ENCODE measurements around the gene S1PR4.

S1PR4 gene

GRCh38 chr19:3203805-3204645, 25.5 kb downstream of the S1PR4 start:
- DNase-seq (ENCODE audit: low read depth) = no peak
- in situ Hi-C loops (cut with HindIII; ENCODE audit: low sequenced_read_pairs) = no loop called here
- no peak overlapping the region for H3K4me3 ChIP-seq (ENCODE audit: low read depth, low read length)
- no peak for TF ChIP-seq CTCF (IDR thresholded peaks at IDR 0.05; ENCODE audit: low read depth, low read length, missing control alignments)

GRCh38 chr19:3204646-3205275, 26.2 kb downstream of the S1PR4 start:
- no peak for TF ChIP-seq CTCF (IDR thresholded peaks at IDR 0.05; ENCODE audit: low read depth, low read length, missing control alignments)
- H3K4me3 ChIP-seq (ENCODE audit: low read depth, low read length) = no peak overlapping the region
- in situ Hi-C loops (cut with HindIII; ENCODE audit: low sequenced_read_pairs) = no loop called here
- DNase-seq (ENCODE audit: low read depth) = no peak

- no peak for TF ChIP-seq CTCF (IDR thresholded peaks at IDR 0.05; ENCODE audit: low read depth, low read length, missing control alignments)
- in situ Hi-C loops (cut with HindIII; ENCODE audit: low sequenced_read_pairs) = no loop called here
- DNase-seq (ENCODE audit: low read depth) = no peak
- H3K4me3 ChIP-seq (ENCODE audit: low read depth, low read length) = no peak overlapping the region
Measured at GRCh38 chr19:3206216-3206953, 27.8 kb downstream of the S1PR4 start.

GRCh38 chr19:3207461-3208242, 29.1 kb downstream of the S1PR4 start:
- in situ Hi-C loops (cut with HindIII; ENCODE audit: low sequenced_read_pairs) = no loop called here
- DNase-seq (ENCODE audit: low read depth) = no peak
- TF ChIP-seq CTCF (IDR thresholded peaks at IDR 0.05; ENCODE audit: low read depth, low read length, missing control alignments) = no peak
- H3K4me3 ChIP-seq (ENCODE audit: low read depth, low read length) = no peak overlapping the region

- DNase-seq (ENCODE audit: low read depth) = no peak
- in situ Hi-C loops (cut with HindIII; ENCODE audit: low sequenced_read_pairs) = no loop called here
- TF ChIP-seq CTCF (IDR thresholded peaks at IDR 0.05; ENCODE audit: low read depth, low read length, missing control alignments) = no peak
- H3K4me3 ChIP-seq (ENCODE audit: low read depth, low read length) = no peak overlapping the region
Measured at GRCh38 chr19:3208317-3209207, 30.0 kb downstream of the S1PR4 start.

Measured in astrocyte of the cerebellum (primary cell).